Esophagus (tissue), 2 donors: ENCODE measurements around the gene PPARG. TPM values are rescaled to one million over a fixed set of nuclear protein-coding genes. Genes with fewer than 3 reads are reported as not detected.
A peak's percentile ranks its signal among the peaks of the same experiment; 100 is the strongest.
"Not testable (repeated sequence)": the region's sequence is repeated elsewhere in the genome, so short reads cannot be mapped to it uniquely, and the experiment has no call there.

ENCODE experiments used
- H3K27ac ChIP-seq, 2 donors: one replicate each; pipeline ENCODE4 v1.5.1; 2013; ENCODE audit warnings: low read depth in 2 of 2, mild to moderate bottlenecking in 2 of 2, inconsistent platforms in 1 of 2, low read length in 1 of 2, moderate library complexity in 1 of 2
- H3K27me3 ChIP-seq, 2 donors: one replicate each; pipeline ENCODE4 v1.6.1; 2013; ENCODE audit warnings: low read length in 2 of 2, control low read depth in 1 of 2, mild to moderate bottlenecking in 1 of 2; ENCODE audit not compliant: insufficient read depth in 2 of 2, control insufficient read depth in 1 of 2
- H3K36me3 ChIP-seq, 2 donors: one replicate each; pipeline ENCODE4 v1.6.1; 2013; ENCODE audit warnings: low read length in 1 of 2; ENCODE audit not compliant: control insufficient read depth in 2 of 2, insufficient read depth in 2 of 2
- H3K4me1 ChIP-seq, 2 donors: one replicate each; pipeline ENCODE4 v1.6.1; 2013; ENCODE audit warnings: low read length in 1 of 2; ENCODE audit not compliant: control insufficient read depth in 2 of 2, insufficient read depth in 2 of 2
- H3K4me3 ChIP-seq, 2 donors: one replicate each; pipeline ENCODE4 v1.5.1; 2013; ENCODE audit warnings: low read length in 2 of 2, mild to moderate bottlenecking in 2 of 2, low read depth in 1 of 2, moderate library complexity in 1 of 2
- H3K9me3 ChIP-seq, 2 donors: one replicate each; pipeline ENCODE4 v1.6.1; 2013; ENCODE audit warnings: mild to moderate bottlenecking in 2 of 2, low read depth in 1 of 2, low read length in 1 of 2, moderate library complexity in 1 of 2; ENCODE audit not compliant: control insufficient read depth in 2 of 2, insufficient read depth in 1 of 2
- WGBS, 2 donors: extraction: QIAGEN DNeasy Blood & Tissue Kit; methylation state at CpG; one replicate each; pipeline ENCODE4 v1.1.7; 2013; 5-methylcytosine and 5-hydroxymethylcytosine counted together
- polyA plus RNA-seq, 2 donors: library from polyadenylated mRNA; stranded (reverse); fragments of 200-250 nt; gene quantifications; one replicate each; pipeline ENCODE4 v1.2.3, GENCODE V29; 2013
- donor health status: healthy with polysubstance abuse.
- donor health status: Bipolar disorder and iron deficiency.

The PPARG gene
- polyA plus RNA-seq, 2 donors, result 2.6 to 3.4 TPM

DNA sequence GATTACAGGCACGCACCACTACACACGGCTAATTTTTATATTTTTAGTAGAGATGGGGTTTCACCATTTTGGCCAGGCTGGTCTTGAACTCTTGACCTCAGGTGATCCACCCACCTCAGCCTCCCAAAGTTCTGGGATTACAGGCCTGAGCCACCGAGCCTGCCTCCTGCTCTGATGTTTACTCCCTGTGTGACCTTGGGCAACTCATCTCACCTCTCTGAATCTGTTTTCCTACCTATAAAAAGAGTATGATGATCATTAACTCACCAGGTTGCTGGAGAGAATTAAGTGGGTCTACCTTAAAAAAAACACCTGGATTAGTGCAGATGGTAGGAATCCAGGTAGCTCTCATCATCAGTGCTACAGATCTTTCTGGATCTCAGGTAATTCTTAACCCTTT lies 190.3 kb downstream of the PPARG start:
- not testable (repeated sequence) for H3K4me1 ChIP-seq, H3K27me3 ChIP-seq, H3K27ac ChIP-seq, H3K4me3 ChIP-seq, H3K36me3 ChIP-seq, H3K9me3 ChIP-seq
- WGBS, 2 donors, result 72 to 88% methylated on average over 3 of the region's 3 CpGs

- Histone ChIP-seq H3K27ac (no peak overlapping the region), H3K27me3 (no peaks in the 10 kb centered on the region), H3K9me3 (no peaks in the 10 kb centered on the region), H3K4me1 (peaks cover 0 to 9% of the 10 kb centered on the region in 2 donors), H3K4me3 (no peak overlapping the region), H3K36me3 (no peaks in the 10 kb centered on the region)
- WGBS, 2 donors, result 25 to 28% methylated on average over 9 of the region's 9 CpGs
These were observed 191.1 kb downstream of the PPARG start for GRCh38 chr3:12479919-12480427.

DNA sequence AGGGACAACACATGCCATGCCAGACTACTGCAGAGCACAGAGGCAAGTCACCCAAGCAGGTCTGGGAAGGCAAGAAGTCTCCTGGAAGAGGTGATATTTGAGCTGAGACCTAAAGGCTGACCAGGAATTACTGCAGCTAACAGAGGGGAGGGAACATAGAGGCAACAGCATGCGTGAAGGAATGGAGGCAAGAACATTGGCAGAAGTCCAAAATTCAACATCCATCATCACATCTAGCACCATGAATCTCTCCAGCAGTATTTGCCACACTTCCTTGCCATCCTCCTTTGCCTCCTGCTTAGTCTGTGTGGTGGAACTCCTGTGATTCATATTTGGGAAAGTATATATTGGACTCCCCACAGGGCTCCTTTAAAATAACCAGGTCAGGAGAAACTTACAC lies 194.5 kb downstream of the PPARG start:
- WGBS, 2 donors, result 7 to 33% methylated on average over 1 of the region's 1 CpG

GRCh38 chr3:12483872-12484197 lies 195.0 kb downstream of the PPARG start:
- Histone ChIP-seq H3K27me3 (no peaks in the 10 kb centered on the region), H3K4me1 (peaks cover 0 to 8% of the 10 kb centered on the region in 2 donors), H3K36me3 (no peaks in the 10 kb centered on the region), H3K9me3 (no peaks in the 10 kb centered on the region), H3K27ac (peak overlapping the region; percentile 32 to 65), H3K4me3 (peak overlapping the region; percentile 37 to 44)
- 2 to 3% methylated on average over 10 of the region's 10 CpGs for whole genome bisulfite sequencing, 2 donors

More for the DNA sequence above, 194.5 kb downstream of the PPARG start:
- Histone ChIP-seq H3K36me3 (no peaks in the 10 kb centered on the region), H3K27me3 (no peaks in the 10 kb centered on the region), H3K27ac (no peak overlapping the region), H3K4me1 (peaks cover 0 to 8% of the 10 kb centered on the region in 2 donors), H3K9me3 (no peaks in the 10 kb centered on the region), H3K4me3 (peak overlapping the region in 1 of 2 donors; percentile 44)

Other genes starting within 250 kb of the PPARG start
- under 1 TPM; 0.45 to 1.00 TPM for gene TIMP4, start 130.2 kb upstream of the PPARG start, polyA plus RNA-seq
- gene TSEN2, start 195.4 kb downstream of the PPARG start, polyA plus RNA-seq, result 10 to 100 TPM in 1 of 2 donors, 1 to 10 TPM in 1; 9.8 to 15.3 TPM